IPS DF 4.7 (cell line): ENCODE measurements around the gene FZD4.
"Not testable (repeated sequence)": the region's sequence is repeated elsewhere in the genome, so short reads cannot be mapped to it uniquely, and the experiment has no call there.

ENCODE experiments used
- DNase-seq: peaks from one replicate; pipeline ENCODE4 v3.0.0-alpha.2; 2013; ENCODE audit warnings: low spot score; ENCODE audit errors: extremely low read depth

Gene FZD4

GRCh38 chr11:86977441-86978050 is 22.4 kb upstream of the FZD4 start:
- DNase-seq = no peak

GRCh38 chr11:86972734-86973133 is 17.5 kb upstream of the FZD4 start:
- no peak for DNase-seq

GRCh38 chr11:86969258-86969657 is 14.1 kb upstream of the FZD4 start:
- DNase-seq = no peak

GRCh38 chr11:86967601-86968000 is 12.4 kb upstream of the FZD4 start:
- DNase-seq = not testable (repeated sequence)

- DNase-seq = no peak
Observed at GRCh38 chr11:86957976-86958646, 2.9 kb upstream of the FZD4 start.

GRCh38 chr11:86956905-86957195 is 1.7 kb upstream of the FZD4 start:
- DNase-seq = no peak

GRCh38 chr11:86955111-86955360 is 159 bp downstream of the FZD4 start:
- no peak for DNase-seq

GRCh38 chr11:86954269-86955110 is 705 bp downstream of the FZD4 start:
- no peak for DNase-seq

- no peak for DNase-seq
Observed at GRCh38 chr11:86952221-86952875, 2.8 kb downstream of the FZD4 start.

GRCh38 chr11:86951706-86952105 is 3.5 kb downstream of the FZD4 start:
- DNase-seq = no peak

- no peak for DNase-seq
Observed at GRCh38 chr11:86950661-86950995, 4.6 kb downstream of the FZD4 start.

GRCh38 chr11:86949995-86950660 is 5.1 kb downstream of the FZD4 start:
- DNase-seq = no peak

GRCh38 chr11:86948733-86949132 is 6.5 kb downstream of the FZD4 start:
- no peak for DNase-seq

GRCh38 chr11:86947541-86947940 is 7.7 kb downstream of the FZD4 start:
- DNase-seq = no peak

GRCh38 chr11:86943505-86943904 is 11.7 kb downstream of the FZD4 start:
- not testable (repeated sequence) for DNase-seq

GRCh38 chr11:86941871-86942599 is 13.2 kb downstream of the FZD4 start:
- no peak for DNase-seq

GRCh38 chr11:86941077-86941870 is 13.9 kb downstream of the FZD4 start:
- DNase-seq = no peak

- DNase-seq = no peak
Observed at GRCh38 chr11:86940122-86940777, 14.9 kb downstream of the FZD4 start.

GRCh38 chr11:86938900-86939880 is 16.0 kb downstream of the FZD4 start:
- no peak for DNase-seq
